ELR (cell line): ENCODE data around the gene GGT6.
"Not testable (repeated sequence)": the region's sequence is repeated elsewhere in the genome, so short reads cannot be mapped to it uniquely, and the experiment has no call there.

ENCODE experiments used
- DNase-seq: peaks from one replicate; pipeline ENCODE4 v3.0.0-alpha.2; 2015; ENCODE audit warnings: low read depth

GGT6 gene, protein sequence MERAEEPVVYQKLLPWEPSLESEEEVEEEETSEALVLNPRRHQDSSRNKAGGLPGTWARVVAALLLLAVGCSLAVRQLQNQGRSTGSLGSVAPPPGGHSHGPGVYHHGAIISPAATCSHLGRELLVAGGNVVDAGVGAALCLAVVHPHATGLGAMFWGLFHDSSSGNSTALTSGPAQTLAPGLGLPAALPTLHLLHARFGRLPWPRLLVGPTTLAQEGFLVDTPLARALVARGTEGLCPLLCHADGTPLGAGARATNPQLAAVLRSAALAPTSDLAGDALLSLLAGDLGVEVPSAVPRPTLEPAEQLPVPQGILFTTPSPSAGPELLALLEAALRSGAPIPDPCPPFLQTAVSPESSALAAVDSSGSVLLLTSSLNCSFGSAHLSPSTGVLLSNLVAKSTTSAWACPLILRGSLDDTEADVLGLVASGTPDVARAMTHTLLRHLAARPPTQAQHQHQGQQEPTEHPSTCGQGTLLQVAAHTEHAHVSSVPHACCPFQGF

DNA sequence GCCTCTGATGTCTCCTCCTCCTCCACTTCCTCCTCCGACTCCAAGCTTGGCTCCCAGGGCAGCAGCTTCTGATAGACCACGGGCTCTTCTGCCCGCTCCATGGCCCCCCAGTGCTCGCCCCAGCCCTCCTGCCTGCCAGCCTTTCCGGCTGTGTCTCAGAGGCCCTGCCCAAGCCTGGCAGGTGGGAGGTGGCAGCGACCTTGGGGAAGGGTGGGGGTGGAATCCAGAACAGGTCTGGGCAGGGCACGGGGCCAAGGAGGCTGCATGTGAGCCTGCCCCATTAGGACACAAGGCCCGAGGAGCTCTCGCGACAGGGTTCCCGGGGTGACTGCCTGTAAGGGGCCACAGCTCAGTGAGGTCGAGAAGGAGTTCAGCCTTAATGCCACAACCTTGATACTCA is at the start of gene GGT6:
Gene GGT6, minus strand, starts transcription at position 157 of the 400 bp plus-strand sequence. Its CDS starts 56 bp downstream, at position 101.
- no peak for DNase-seq

DNA sequence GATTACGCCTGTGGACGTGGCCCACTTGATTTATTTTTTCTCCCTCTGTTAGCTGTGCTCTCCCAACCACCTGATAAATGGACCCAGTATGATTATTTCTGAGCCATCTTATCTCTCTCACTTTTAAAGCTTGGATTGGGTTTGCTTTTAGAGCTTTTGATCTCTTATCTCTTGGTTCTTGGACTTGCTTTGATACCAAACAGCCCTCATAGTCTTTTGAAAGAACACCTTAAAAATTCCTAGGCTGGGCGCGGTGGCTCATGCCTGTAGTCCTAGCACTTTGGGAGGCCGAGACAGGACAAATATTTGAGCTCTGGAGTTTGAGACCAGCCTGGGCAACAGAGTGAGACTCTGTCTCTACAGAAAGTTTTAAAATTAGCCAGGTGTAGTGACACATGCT is 49.8 kb upstream of the GGT6 start:
- DNase-seq, result no peak

GRCh38 chr17:4609761-4610160 is 49.4 kb upstream of the GGT6 start:
- DNase-seq, result no peak

GRCh38 chr17:4607773-4608187 is 47.4 kb upstream of the GGT6 start:
- DNase-seq, result peak; percentile 27

- no peak for DNase-seq
Observed at GRCh38 chr17:4607261-4607741, 46.9 kb upstream of the GGT6 start.

DNA sequence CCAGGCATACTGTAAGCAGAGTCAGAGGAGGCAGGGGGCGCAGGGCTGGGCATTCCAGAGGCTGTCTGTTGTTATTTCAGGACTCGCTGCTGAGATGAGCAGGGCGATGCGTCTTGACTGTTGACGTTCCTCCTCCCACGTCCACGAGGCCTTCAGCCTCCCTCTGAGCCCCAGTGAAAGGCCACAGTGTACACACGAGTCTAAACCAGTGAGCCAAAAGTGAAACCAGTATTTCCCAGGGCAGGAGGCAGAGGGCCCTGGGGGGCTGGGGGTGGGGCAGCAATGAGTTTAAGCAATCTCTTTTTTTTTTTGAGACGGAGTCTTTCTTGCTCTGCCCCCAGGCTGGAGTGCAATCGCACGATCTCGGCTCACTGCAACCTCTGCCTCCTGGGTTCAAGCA is 45.4 kb upstream of the GGT6 start:
- DNase-seq, result no peak

DNA sequence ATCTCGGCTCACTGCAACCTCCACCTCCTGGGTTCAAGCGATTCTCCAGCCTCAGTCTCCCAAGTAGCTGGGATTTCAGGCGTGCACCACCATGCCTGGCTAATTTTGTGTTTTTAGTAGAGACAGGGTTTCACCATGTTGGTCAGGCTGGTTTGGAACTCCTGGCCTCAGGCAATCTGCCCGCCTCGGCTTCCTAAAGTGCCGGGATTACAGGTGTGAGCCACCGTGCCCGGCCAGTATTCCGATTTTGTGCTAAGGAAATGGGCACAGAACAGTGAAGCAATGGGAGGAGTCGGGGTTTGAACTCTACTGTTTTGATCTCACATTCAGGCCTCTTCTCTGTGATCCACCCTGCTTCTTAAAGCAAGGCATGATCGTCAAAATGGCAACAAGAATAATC is 44.4 kb upstream of the GGT6 start:
- not testable (repeated sequence) for DNase-seq

GRCh38 chr17:4604111-4604644 is 43.8 kb upstream of the GGT6 start:
- DNase-seq, result no peak

GRCh38 chr17:4602041-4602440 is 41.7 kb upstream of the GGT6 start:
- no peak for DNase-seq

DNA sequence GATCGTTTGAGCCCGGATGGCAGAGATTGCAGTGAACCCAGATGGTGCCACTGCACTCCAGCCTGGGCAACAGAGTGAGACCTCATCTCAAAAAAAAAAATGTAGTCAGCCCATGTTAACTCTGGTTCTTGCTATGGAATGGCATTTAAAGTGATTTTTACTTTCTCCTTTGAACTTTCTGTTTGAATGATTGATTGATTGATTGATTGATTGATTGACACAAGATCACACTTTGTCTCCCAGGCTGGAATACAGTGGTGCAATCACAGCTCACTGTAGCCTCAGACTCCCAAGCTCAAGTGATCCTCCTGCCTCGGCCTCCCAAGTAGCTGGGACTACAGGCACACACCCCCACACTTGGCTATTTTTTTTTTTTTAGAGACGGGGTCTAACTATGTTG is 40.9 kb upstream of the GGT6 start:
- no peak for DNase-seq

DNA sequence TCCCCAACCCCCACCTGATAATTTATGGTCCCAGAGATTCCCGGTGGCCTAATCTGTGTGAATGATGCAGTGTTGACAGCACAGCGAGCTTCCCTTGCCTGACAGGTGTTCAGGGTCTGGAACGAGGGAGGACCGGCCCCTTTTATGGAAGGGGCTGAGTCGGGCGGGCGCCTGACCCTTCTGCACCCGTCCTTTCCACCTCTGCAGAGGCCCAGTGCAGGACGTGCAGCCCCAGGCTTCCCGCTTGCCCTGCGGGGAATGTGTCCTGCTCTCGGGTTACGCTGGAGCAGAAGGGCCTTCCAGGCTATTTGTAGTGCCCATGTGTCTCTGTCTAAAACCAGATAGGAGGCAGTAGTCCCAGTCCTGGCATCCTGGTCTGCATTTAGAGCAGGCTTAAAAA is 40.2 kb upstream of the GGT6 start:
- DNase-seq, result no peak

DNA sequence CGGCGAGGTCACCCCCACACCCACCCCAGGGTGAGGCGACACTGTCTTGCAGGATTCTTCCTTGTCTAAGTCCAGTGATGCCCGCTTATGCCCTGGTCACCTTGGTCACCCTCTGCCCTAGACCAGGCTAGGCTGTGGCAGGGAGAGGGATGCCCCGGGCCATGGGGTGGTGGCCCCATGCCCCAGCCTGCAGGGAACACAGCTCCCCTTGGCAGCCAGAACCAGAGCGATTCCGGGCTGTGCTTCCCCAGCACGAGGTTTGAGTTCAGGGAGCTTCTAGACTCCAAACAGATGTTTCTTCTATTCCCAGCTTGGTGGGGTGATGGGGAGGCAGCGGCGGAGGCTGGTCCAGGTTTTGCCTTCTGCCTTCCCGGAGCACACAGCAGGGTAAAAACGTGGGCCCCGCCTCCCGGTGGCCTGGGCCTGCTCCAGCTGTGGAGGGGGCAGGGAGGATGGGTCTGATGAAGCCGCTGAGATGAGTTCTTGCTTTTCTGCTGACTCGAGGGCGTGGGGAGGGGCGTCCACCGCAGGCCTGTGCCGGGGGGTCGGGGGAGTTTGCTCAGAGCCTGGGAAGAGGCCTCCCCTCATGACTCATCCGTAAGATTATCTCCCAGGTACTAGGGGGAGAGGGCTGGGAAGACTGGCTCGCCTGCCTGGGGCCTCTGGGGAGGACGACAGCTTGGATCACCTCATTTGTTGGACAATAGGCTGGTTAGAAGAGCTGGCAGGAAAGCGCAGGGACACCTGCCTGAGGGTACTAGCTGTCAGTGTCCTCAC is 39.3 kb upstream of the GGT6 start:
- DNase-seq, result no peak

- DNase-seq, result no peak
Observed at GRCh38 chr17:4598776-4599504, 38.6 kb upstream of the GGT6 start.

GRCh38 chr17:4597975-4598374 is 37.6 kb upstream of the GGT6 start:
- DNase-seq, result no peak

DNA sequence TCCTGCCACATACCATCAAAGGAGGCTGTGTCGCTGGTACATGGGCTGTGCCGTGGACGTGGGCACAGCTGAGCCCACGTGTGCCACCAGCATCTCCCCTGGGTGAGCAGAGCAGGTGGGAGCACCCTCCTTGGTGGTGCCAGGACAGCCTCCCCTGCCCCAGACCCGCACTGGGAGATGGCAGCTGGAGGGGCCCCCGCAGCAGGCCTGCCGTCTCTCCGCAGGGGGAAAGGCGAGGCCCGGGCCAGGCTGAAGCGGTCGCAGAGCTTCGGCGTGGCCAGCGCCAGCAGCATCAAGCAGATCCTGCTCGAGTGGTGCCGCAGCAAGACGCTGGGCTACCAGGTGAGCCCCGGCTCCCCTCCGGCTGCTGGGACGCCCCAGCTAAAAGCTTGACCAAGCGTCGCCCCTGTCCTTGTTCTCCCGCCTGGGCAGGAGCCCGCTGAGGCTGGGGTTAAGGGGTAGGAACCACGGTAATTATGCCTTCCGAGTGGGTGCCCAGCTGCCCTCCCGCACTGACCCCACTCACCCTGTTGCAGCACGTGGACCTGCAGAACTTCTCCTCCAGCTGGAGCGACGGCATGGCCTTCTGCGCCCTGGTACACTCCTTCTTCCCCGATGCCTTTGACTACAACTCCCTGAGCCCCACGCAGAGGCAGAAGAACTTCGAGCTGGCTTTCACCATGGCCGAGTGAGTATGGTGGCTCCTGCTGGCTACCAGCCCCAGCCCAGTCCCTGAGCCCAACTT is 36.4 kb upstream of the GGT6 start:
- DNase-seq, result no peak

- DNase-seq, result not testable (repeated sequence)
Observed at GRCh38 chr17:4595685-4596342, 35.4 kb upstream of the GGT6 start.

GRCh38 chr17:4594931-4595684 is 34.7 kb upstream of the GGT6 start:
- no peak for DNase-seq

- DNase-seq, result no peak
Observed at GRCh38 chr17:4594406-4594805, 34.0 kb upstream of the GGT6 start.

DNA sequence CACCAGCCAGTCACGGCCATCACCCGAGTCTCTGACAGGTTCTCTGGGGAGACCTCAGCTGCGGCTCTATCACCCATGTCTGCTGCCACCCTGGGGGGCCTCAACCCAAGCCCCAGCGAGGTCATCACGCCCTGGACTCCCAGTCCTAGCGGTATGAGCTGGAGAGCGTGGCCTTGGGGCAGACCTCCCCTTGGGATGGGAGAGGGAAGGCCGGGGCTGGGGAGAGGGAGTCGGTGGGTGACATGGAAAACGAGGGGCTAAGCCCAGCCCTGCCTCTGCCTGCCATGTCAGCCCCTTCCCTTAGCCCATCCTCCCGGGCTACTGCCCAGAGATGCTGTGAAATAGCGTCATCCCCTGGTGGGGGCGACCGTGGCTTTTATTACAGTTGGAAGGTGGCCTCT is 32.6 kb upstream of the GGT6 start:
- no peak for DNase-seq
